GM21526 (cell line): ENCODE data around the gene AVPR2.

Experiments used
- ATAC-seq: cut with Tn5 transposase; IDR thresholded peaks from one replicate; pipeline ENCODE4 v1.9.1; 2021; ENCODE audit warnings: moderate library complexity; ENCODE audit not compliant: unreplicated experiment, low FRiP score

Gene AVPR2

DNA sequence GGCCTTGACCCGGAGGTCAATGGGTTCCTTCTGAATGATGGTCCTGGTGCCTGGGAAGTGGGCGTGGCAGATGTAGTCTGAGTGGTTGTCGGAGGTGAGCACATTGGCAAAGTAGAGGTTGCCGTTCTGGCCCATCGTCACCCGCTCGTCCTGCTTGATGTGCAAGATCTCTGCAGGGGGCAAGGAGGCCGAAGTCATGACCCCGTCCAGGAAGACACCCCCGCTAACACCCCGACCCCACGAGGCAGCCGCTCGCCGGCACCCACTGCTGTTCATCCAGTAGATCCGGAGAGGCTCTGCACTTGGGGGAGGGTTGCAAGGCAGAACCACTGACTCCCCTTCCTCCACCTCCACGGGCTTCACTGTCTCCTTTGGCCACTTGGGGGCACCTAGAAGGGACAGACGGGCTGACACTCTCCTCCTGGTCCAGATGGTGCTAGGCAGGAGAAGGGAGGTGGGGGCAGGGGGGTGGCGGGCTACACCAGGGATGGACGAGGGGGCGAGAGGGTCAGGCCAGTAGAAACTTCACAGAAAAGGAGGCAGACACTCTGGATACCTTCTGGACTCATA lies 33.6 kb upstream of the AVPR2 start:
- no peak for ATAC-seq

DNA sequence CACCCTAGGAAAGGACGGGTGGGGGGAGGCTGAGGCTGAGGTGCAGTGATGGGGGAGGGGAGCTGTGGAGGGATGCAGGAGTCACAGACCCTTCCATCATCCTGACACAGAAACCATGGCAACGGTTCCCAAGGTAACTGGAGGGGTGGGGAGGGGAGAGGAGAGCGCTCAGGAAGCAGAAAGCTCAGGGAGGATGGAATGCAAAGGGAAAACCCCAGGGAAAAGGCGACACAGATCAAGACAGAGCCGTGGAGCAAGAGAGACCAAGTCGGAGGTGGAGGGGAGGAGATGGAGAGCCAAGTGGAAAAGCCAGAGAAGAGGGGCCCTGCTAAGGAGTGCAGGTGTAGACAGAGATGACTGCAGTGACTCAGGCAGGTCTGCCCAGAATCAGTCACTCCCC lies 33.0 kb upstream of the AVPR2 start:
- ATAC-seq, result no peak

DNA sequence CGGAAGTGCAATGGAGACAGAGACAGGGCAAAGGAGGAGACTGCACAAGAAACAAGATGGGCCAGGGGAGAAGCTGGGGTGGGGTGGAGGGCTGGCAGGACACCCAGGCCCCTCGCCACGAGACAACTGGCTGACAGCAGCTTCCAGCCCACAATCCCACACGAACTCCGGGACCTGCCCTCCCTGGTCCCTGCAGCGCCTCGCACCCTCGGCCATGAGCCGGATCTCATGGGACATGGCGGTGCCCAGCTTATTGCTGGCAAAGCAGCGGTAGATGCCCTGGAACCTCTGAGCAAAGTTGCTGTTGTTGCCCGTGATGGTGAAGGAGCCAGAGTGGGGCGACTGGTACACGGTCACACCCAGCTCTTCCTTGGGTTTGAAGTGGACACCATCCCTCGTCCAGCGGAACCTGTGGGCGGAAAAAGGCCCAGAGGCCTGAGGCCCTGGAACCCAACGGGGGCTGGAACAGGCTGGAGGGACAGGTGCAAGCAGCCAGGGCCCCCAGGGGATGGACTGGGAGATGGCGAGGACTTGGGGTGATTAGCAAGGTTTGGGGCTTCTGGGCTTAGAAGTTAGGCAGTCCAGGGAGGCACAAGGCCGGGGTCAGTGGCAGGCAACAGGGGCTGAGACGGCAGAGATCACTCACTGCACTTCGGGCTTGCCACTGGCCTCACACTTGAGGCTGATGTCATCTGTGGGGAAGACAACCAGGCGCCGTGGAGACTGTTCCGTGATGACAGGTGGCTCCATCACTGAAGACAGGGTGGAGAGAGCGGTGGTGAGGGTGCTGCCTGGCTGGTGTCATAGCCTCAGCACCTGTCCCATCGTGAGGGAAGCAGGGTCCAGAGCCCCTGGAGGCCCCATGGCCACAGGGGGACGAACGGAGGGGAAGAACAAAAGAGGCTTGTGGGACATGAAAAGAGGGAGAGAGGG lies 32.3 kb upstream of the AVPR2 start:
- no peak for ATAC-seq

- no peak for ATAC-seq
Observed at GRCh38 chrX:153873282-153874084, 31.0 kb upstream of the AVPR2 start.

GRCh38 chrX:153874085-153874365 lies 30.4 kb upstream of the AVPR2 start:
- ATAC-seq, result no peak

DNA sequence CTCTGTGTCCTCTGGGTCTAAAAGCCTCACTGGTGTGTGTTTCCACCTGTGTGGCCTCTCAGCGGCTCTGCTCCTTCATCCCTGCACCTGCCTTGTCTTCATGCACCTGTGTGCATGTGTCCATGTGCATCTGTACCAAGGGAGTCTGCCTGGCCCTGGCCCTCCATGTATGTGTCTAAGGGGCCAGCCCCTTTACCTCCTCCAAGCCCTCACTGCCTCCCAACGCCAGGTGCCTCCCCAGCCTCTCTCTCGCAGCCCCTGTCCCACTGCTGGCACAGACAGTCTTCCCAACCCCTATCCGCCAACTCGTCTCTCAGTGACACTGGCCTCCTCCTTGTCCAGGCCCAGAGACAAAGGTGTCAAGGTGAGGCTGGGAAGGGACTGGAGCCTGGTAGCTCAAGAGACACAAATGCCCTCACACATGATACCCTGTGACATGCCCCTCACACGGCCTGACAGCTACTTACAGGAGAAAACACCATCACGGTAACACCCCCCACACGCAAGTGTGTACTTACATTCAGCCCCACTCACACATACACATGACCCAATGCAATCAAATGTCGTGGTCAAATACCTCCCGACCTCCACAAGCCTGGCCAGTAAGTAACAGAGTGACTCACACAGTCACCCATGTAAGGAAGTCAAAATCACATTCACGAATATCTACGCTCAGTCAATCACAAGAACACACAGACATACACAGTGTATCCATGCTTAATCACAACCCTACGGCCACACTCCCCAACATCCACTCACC lies 29.9 kb upstream of the AVPR2 start:
- no peak for ATAC-seq

- peak; percentile 48 for ATAC-seq
Observed at GRCh38 chrX:153875391-153876111, 28.9 kb upstream of the AVPR2 start.

- ATAC-seq, result no peak
Observed at GRCh38 chrX:153876112-153876491, 28.4 kb upstream of the AVPR2 start.

DNA sequence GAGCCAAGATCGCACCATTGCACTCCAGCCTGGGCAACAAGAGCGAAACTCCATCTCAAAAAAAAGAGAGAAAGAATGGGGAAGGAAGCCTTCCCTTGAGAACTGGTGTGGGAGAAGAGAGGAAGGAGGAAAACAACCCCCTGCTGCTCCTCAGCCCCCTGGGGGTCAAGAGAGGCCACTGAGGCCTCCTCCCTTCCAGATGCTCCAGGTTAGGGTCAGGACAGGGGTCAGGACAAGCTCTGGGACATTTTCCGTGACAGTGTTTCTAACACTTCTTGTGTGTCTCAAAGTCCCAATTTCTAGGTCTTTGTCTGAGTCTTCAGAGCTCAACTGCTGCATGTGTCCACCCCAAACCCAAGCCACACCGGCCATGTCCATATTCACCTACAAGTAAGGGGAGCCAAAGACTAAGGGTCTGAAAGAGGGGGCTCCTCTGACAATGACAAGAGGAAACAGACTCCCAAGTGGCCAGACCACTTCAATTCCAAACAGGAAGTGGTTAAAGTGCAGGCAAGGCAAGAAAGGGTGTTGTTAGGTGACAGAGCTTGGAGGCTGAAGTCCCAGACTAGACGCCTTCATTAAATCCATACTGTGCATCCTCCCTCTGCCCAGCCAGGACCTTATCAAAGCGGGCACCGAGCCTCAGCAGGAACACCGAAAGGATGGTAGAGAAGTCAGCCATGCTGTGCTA lies 26.8 kb upstream of the AVPR2 start:
- ATAC-seq, result no peak

GRCh38 chrX:153878345-153878744 lies 26.1 kb upstream of the AVPR2 start:
- ATAC-seq, result no peak

DNA sequence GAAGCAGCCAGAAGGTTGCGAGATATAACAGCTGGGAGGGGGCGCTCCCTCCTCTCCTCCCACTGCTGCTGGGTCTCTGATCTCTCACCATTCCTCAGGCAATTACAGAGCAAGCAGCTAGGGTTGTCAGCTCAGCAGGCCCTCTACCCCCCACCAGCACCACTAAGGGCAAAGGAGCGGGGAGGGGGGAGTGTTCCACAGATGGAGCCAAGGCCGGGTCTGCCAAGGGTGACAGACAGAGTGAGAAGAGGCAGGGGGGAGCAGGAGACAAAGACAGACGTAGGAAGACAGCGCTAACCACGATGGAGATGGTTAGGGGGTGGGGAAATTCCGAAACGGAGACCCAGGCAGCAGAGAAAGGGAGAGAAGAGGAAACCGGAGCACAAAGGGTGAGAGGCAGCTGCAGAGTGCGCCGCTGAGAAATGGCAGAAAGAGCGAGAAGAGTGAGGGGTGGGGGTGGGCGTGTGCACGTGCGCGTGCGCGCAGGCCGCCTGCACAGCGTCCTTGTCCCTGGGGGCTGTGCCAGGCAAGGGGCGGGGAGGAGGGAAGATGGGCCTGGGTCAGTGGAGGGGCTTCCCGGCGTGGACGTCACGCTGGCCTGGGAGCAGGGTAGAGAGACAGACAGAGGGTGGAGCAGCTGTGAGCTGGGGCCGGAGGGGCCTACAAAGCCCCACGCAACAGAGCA lies 25.4 kb upstream of the AVPR2 start:
- no peak for ATAC-seq

DNA sequence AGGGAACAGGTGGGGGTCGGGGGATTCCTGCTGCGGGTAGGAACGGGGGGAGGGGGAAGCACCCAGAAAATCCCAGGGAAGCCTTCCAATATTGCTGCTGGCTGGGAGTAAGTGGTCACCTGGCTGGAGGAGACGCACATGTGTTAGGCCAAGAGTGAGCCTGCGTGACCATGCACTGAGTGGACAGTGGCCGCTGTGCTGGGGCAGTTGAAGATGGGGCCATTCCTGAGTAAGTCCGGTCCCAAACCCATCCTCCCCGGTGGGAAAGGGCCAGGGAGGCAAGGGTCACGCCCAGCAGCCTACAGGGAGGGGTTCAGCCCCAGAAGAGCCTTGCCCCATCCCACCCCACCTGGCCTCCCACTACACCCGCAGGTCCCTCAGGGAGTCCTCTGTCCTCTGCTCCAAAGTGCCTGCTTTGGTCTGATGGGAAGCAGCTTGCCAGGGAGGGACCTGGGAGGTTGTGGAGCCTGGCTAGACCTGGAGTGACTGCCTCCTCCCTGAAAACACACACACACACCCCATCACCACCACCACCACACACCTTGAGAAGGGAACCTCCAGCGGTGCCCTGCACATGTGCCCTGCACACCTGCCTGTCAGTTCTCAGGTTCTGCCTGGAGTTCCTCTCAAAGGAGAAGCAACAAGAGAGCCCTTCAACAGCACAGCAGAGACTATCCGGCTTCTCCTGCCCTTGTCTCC lies 24.6 kb upstream of the AVPR2 start:
- no peak for ATAC-seq

- no peak for ATAC-seq
Observed at GRCh38 chrX:153880440-153880815, 24.0 kb upstream of the AVPR2 start.

- no peak for ATAC-seq
Observed at GRCh38 chrX:153881281-153881680, 23.2 kb upstream of the AVPR2 start.

GRCh38 chrX:153882086-153882498 lies 22.4 kb upstream of the AVPR2 start:
- ATAC-seq, result no peak

DNA sequence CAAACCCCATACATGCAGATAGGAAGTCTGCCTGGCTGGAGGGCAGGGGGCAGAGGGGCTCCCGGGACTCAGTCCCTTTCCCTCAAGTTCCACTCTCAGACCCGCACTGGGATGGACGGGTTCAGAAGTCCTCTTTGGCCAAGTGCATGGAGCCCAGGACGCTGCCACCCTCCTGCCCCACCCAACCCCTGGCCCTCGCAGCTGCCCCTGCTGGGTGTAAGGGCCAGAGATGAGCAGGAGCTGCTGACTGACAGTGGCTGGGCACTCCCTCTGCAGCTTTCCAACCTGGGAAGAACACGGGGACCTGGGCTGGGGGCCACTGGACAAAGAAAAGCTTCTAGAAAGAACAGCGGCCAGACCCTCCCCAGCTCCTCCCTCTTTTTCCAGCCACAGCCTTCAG lies 21.9 kb upstream of the AVPR2 start:
- no peak for ATAC-seq

GRCh38 chrX:153883163-153883843 lies 21.2 kb upstream of the AVPR2 start:
- ATAC-seq, result no peak

DNA sequence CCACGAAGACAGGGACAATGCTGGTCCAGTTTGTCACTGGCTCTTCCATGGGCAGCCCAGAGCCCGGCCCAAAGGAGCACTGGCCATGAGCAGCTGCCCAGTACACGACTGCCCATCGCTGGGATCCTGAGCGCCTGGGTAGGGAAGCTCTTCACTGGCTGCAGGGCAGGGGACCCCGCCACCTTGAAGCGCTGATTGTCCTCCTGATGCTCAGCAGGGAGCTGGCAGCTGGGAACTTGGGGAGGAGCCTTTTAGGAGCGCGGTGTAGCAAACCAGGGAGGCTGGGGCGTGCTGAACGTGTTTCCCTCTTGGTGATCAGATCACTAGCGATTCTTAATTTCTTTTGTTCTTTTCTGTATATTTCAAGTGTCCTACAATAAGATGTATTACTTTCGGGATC lies 20.3 kb upstream of the AVPR2 start:
- ATAC-seq, result no peak
